SW480 (cell line): ENCODE measurements around the gene LCT.

Experiments used
- DNase-seq: peaks from one replicate; pipeline ENCODE4 v3.0.0-alpha.2; 2016; ENCODE audit warnings: low spot score

Gene LCT

GRCh38 chr2:135742325-135742757, 94.6 kb downstream of the LCT start:
- peak; percentile 74 for DNase-seq

DNA sequence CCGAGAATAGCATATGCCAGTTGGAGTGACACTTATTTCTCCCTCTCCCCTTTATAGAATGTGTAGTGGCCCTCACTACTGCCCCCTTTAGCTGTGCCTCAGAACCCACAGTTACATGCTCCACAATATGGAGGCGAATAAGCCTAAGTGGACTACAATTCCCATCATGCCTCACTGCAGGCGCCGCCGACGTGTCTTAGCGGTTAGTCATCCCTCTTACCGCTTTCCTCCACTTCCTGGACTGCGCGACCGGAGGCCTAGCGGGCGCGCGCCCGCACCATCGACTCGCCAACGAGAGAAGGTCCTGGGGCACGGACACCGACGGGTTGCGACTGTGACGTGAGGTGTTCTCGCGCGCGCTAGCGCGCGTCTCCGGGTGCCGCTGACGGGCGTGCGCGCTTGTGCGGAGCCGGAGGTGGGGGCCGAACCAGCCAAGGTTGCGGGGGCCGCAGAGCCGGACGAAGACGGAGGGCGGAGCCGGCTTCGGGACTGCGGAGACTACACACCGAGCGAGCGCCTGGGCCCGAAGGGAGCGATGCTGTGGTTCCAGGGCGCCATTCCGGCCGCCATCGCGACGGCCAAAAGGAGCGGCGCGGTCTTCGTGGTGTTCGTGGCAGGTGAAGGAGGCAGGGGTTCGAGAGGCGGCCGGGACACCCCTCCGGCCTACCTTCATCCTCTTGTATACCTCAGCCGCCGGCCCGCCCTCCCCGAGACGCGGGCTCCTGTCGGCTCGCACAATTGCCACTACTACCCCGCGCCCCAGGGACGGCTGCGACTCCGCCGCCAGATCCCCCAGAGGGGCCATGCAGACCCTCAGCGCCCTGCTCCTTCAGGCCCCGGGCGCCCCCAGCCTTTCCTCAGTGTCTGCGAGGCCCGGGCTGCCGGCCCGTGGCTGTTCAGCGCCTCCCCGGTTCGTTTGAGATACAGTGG, 95.3 kb downstream of the LCT start, which contains the start of gene UBXN4:
Gene UBXN4 (plus strand): TSS at position 461 of the 930 bp plus-strand sequence. CDS start 75 bp downstream, at position 536.
- peak; percentile 98 for DNase-seq

GRCh38 chr2:135741043-135741394, 96.0 kb downstream of the LCT start:
- DNase-seq: no peak

- DNase-seq: no peak
Observed at GRCh38 chr2:135740206-135740605, 96.8 kb downstream of the LCT start.
